Naive thymus-derived CD4-positive, alpha-beta T cell (primary cell): ENCODE results near the gene ZNF618. TPM values are rescaled to one million over a fixed set of nuclear protein-coding genes. Genes with fewer than 3 reads are reported as not detected.

Experiments
- ATAC-seq: fragments of 150-1000 bp; cut with Tn5 transposase; 2 replicates; pipeline ENCODE4 v1.10.0; 2021; ENCODE audit warnings: mild to moderate bottlenecking, moderate library complexity
- CTCF ChIA-PET: fragments of 350-600 bp; sonication (Branson Sonifier 250); formaldehyde crosslinking; loops from one replicate; lab custom pipeline; 2021; ENCODE audit warnings: antibody characterized with exemption; lab: Charles Lee
- POLR2A ChIA-PET: fragments of 350-600 bp; sonication (Branson Sonifier 250); formaldehyde crosslinking; loops from one replicate; lab custom pipeline; 2021; ENCODE audit warnings: antibody characterized with exemption, inconsistent platforms; lab: Charles Lee
- DNase-seq, 9 donors: peaks; one replicate each; pipeline versions ENCODE4 v3.0.0 to v3.0.0-alpha.2; 2020 to 2022; ENCODE audit warnings: mixed read lengths in 1 of 9
- H3K27ac ChIP-seq: one replicate; pipeline ENCODE4 v1.7.0; 2013; ENCODE audit warnings: mild to moderate bottlenecking, low read depth, low read length, moderate library complexity
- H3K27me3 ChIP-seq, 2 donors: one replicate each; pipeline ENCODE4 v1.7.0; 2013; ENCODE audit warnings: low read length in 2 of 2, mild to moderate bottlenecking in 2 of 2, moderate library complexity in 2 of 2; ENCODE audit not compliant: control insufficient read depth in 2 of 2, insufficient read depth in 2 of 2
- H3K36me3 ChIP-seq, 3 experiments: 1 replicate in 2 of 3; 2 replicates in 1 of 3; pipeline ENCODE4 v1.7.0; 2013; ENCODE audit warnings: low read length in 3 of 3, mild to moderate bottlenecking in 3 of 3, moderate library complexity in 1 of 3; ENCODE audit not compliant: insufficient read depth in 3 of 3, control insufficient read depth in 2 of 3
- H3K4me1 ChIP-seq, 2 donors: one replicate each; pipeline ENCODE4 v1.7.0; 2013; ENCODE audit warnings: low read length in 2 of 2, mild to moderate bottlenecking in 2 of 2, moderate library complexity in 1 of 2; ENCODE audit not compliant: control insufficient read depth in 2 of 2, insufficient read depth in 2 of 2
- H3K4me3 ChIP-seq: 2 replicates; pipeline ENCODE4 v1.7.0; 2013; ENCODE audit warnings: mild to moderate bottlenecking, low read length
- H3K9me3 ChIP-seq, 3 experiments: 1 replicate in 2 of 3; 2 replicates in 1 of 3; pipeline ENCODE4 v1.7.0; 2013; ENCODE audit warnings: low read length in 3 of 3; ENCODE audit not compliant: control insufficient read depth in 2 of 3
- H3K27ac Mint-ChIP-seq, 9 donors: one replicate each; pipeline ENCODE4 v1.8.0; 2020 to 2022; ENCODE audit warnings: mixed read lengths in 9 of 9, mild to moderate bottlenecking in 8 of 9, moderate library complexity in 5 of 9, inconsistent platforms in 2 of 9
- H3K27me3 Mint-ChIP-seq, 5 donors: one replicate each; pipeline ENCODE4 v1.8.0; 2021 to 2022; ENCODE audit warnings: mixed read lengths in 5 of 5, mild to moderate bottlenecking in 1 of 5
- H3K36me3 Mint-ChIP-seq, 5 donors: one replicate each; pipeline ENCODE4 v1.8.0; 2020 to 2022; ENCODE audit warnings: mixed read lengths in 5 of 5, mild to moderate bottlenecking in 3 of 5, inconsistent platforms in 1 of 5
- H3K4me1 Mint-ChIP-seq, 7 donors: one replicate each; pipeline ENCODE4 v1.8.0; 2020 to 2022; ENCODE audit warnings: mixed read lengths in 7 of 7, mild to moderate bottlenecking in 3 of 7, inconsistent platforms in 1 of 7
- H3K4me3 Mint-ChIP-seq, 10 donors: one replicate each; pipeline ENCODE4 v1.8.0; 2020 to 2022; ENCODE audit warnings: mild to moderate bottlenecking in 10 of 10, mixed read lengths in 10 of 10, moderate library complexity in 6 of 10, inconsistent platforms in 2 of 10
- H3K9me3 Mint-ChIP-seq, 11 donors: one replicate each; pipeline ENCODE4 v1.8.0; 2020 to 2022; ENCODE audit warnings: mixed read lengths in 11 of 11, mild to moderate bottlenecking in 4 of 11, inconsistent platforms in 1 of 11, moderate library complexity in 1 of 11
- intact Hi-C, 2 donors: fragments of 100-400 bp; cut with micrococcal nuclease; formaldehyde crosslinking; loops; one replicate each; pipeline ENCODE4 v1.15.1; 2023
- polyA plus RNA-seq, 2 donors: library from polyadenylated mRNA; unstranded; fragments of 300-500 nt; fragmentation: Illumina TruSeq; gene quantifications; one replicate each; pipeline ENCODE4 v1.2.3, GENCODE V29; 2021
- total RNA-seq, 6 experiments: library from RNA in 5 of 6; stranded (reverse) in 5 of 6; gene quantifications; 1 replicate in 5 of 6; 2 replicates in 1 of 6; pipeline ENCODE4 v1.2.3 and lab custom pipeline; 2021 to 2026

ZNF618 gene
- total RNA-seq = 1 to 10 TPM in 4 of 5 experiments, under 1 TPM in 1; 0.24 to 3.3 (median 1.2) TPM
- under 1 TPM; 0.17 to 0.50 TPM for polyA plus RNA-seq
- 1.2 reads per million for total RNA-seq (lab: John Stamatoyannopoulos, UW)

DNA sequence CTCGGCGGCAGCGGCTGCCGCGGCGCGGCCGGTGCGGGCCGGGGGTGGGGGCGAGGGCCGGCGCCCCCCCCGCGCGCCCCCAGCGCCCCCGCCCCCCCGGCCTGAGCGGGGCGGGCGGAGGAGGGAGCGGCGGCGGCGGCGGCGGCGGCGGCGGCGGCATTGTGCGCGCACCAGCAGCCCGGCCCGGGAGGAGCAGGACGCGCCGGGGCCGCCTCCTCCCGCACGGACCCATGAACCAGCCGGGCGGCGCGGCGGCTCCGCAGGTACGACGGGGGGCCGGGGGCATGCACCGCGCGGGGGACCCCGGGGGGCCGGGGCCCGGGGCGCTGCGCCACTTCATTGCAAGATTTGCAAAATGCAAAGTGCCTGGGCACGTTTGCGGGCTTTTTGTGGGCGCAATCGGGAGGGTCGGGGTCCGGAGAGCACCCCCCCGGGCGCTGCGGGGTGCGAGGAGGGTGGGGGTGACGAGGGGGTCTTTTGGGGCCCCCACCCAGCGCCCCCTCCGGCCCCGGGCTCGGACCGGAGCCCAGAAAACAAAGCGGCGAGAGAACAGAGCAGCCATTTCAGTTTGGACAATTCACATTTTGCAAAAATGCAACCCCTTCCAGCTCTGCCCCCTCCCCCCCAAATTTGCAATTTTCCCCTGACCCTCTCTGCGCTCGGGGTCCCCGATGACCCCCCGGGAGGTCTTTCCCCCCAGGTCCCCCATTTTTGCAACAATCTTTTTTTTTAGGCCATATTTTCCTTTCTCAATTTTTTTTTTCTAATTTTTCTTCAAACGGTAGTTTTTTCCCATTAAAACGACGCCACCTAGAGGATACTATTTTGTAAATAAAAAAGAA lies at the start of gene ZNF618:
Gene ZNF618, plus strand, starts transcription at position 159 of the 842 bp plus-strand sequence. Its CDS starts 72 bp downstream, at position 231.
- ChIA-PET POLR2A (no interaction called here), CTCF (no interaction called here)
- no peaks in the 10 kb centered on the region for H3K9me3 Mint-ChIP-seq
- Histone ChIP-seq H3K9me3 (no peaks in the 10 kb centered on the region), H3K27ac (no peak within 1 kb of the TSS), H3K4me3 (peak within 1 kb of the TSS; percentile 52), H3K36me3 (no peaks in the 10 kb centered on the region), H3K4me1 (peaks cover 0 to 4% of the 10 kb centered on the region in 2 donors), H3K27me3 (no peaks in the 10 kb centered on the region)
- H3K4me1 Mint-ChIP-seq = peaks cover 3 to 10% (median 7%) of the 10 kb centered on the region in 7 donors
- H3K27me3 Mint-ChIP-seq = peaks cover 12 to 50% (median 34%) of the 10 kb centered on the region in 5 donors
- DNase-seq (peak in 5 of 9 donors; percentile 8 to 41 (median 20)), ATAC-seq (peak; percentile 73)
- H3K36me3 Mint-ChIP-seq = peaks cover 0 to 6% (median 0%) of the 10 kb centered on the region in 5 donors
- intact Hi-C loops = loop anchor here (1.0 to 5.0 kb wide), 4 partner anchors 69 to 604 kb away; no protein-coding TSS in a partner anchor
- H3K27ac Mint-ChIP-seq = peak within 1 kb of the TSS in 4 of 9 donors; percentile 25 to 73 (median 66)
- H3K4me3 Mint-ChIP-seq = peak within 1 kb of the TSS; percentile 81 to 98 (median 94)

- CTCF ChIA-PET = no interaction called here
- no peak for ATAC-seq
- H3K27me3 Mint-ChIP-seq = peaks cover 10 to 33% (median 24%) of the 10 kb centered on the region in 5 donors
- Histone ChIP-seq H3K27me3 (no peaks in the 10 kb centered on the region), H3K36me3 (no peaks in the 10 kb centered on the region), H3K9me3 (peaks cover 0 to 4% (median 0%) of the 10 kb centered on the region in 3 experiments), H3K27ac (no peak overlapping the region), H3K4me1 (no peaks in the 10 kb centered on the region), H3K4me3 (no peak overlapping the region)
- peaks cover 0 to 49% (median 19%) of the 10 kb centered on the region in 11 donors for H3K9me3 Mint-ChIP-seq
- DNase-seq = no peak
- peaks cover 0 to 6% (median 0%) of the 10 kb centered on the region in 7 donors for H3K4me1 Mint-ChIP-seq
- POLR2A ChIA-PET = no interaction called here
- intact Hi-C loops = no loop called here
- H3K27ac Mint-ChIP-seq = no peak overlapping the region
- H3K4me3 Mint-ChIP-seq = no peak overlapping the region
- no peaks in the 10 kb centered on the region for H3K36me3 Mint-ChIP-seq
Observed at GRCh38 chr9:113828221-113828620, 47.9 kb upstream of the ZNF618 start.

DNA sequence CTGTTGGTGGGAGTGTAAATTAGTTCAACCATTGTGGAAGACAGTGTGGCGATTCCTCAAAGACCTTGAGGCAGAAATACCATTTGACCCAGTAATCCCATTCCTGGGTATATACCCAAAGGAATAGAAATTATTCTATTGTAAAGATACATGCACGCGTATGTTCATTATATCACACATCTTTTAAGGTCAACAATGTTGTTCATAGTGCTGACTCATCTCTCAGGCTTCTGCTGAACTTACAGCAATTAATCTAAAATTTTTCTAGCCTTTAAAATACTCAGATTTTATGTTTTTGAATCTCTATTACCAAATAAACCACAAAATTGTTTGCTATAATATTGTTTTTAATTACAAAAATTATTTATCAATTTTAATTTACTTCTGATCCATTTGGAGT lies 38.8 kb upstream of the ZNF618 start:
- Mint-ChIP-seq H3K36me3 (no peaks in the 10 kb centered on the region), H3K4me1 (no peaks in the 10 kb centered on the region), H3K27ac (no peak overlapping the region), H3K4me3 (no peak overlapping the region), H3K27me3 (peaks cover 0 to 44% (median 13%) of the 10 kb centered on the region in 5 donors), H3K9me3 (peaks cover 0 to 29% (median 11%) of the 10 kb centered on the region in 11 donors)
- no peaks in the 10 kb centered on the region for H3K27me3 ChIP-seq
- no peak for ATAC-seq
- POLR2A ChIA-PET = no interaction called here
- no peak overlapping the region for H3K4me3 ChIP-seq
- no peaks in the 10 kb centered on the region for H3K4me1 ChIP-seq
- no peak for DNase-seq
- intact Hi-C loops = no loop called here
- no peaks in the 10 kb centered on the region for H3K36me3 ChIP-seq
- no peaks in the 10 kb centered on the region for H3K9me3 ChIP-seq
- CTCF ChIA-PET = no interaction called here
- H3K27ac ChIP-seq = no peak overlapping the region

DNA sequence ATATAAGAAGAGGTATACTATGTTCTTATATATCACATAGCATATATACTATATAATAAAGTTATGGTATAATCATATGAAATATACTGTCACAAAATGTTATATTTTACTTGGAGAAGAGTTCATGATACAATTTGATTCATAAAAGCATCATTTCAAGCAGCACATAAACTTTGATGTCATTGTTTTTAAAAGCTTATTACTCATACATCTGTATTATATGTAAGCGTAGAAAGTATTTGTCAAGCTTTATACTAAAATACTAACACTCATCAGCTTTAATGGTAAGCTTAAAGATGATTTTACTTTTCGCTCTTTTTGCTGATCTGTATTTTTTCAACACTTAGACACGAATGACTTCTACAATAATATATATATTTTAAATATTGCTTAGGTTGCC lies 34.0 kb upstream of the ZNF618 start:
- ATAC-seq = no peak
- intact Hi-C loops = no loop called here
- Mint-ChIP-seq H3K36me3 (no peaks in the 10 kb centered on the region), H3K4me1 (no peaks in the 10 kb centered on the region), H3K9me3 (peaks cover 0 to 22% (median 8%) of the 10 kb centered on the region in 11 donors), H3K27ac (no peak overlapping the region), H3K4me3 (no peak overlapping the region), H3K27me3 (peaks cover 0 to 20% (median 11%) of the 10 kb centered on the region in 5 donors)
- no peak for DNase-seq
- ChIA-PET POLR2A (no interaction called here), CTCF (no interaction called here)
- H3K4me1 ChIP-seq = no peaks in the 10 kb centered on the region
- no peaks in the 10 kb centered on the region for H3K36me3 ChIP-seq
- H3K9me3 ChIP-seq = no peaks in the 10 kb centered on the region
- no peak overlapping the region for H3K4me3 ChIP-seq
- no peak overlapping the region for H3K27ac ChIP-seq
- H3K27me3 ChIP-seq = no peaks in the 10 kb centered on the region

DNA sequence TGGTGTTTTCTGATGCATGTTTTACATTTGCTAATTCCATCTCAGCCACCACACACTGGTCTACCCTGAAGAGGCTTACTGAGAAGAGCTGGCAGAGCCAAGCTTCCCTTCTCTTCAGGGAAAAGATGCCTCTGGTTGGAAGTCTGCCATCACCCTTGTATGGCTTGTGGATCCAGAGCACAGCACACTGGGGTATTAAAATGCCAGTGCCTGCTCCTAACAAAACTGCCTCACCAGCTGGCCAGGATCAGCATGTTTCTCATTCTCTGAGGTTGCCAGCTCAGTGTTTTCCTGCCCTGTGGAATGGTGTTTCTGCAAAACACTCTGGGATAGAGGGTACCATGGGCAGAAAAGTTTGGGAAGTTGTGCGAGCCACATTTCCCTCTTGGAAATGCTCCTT lies 31.6 kb upstream of the ZNF618 start:
- Mint-ChIP-seq H3K27ac (no peak overlapping the region), H3K27me3 (peaks cover 5 to 17% (median 12%) of the 10 kb centered on the region in 5 donors), H3K9me3 (peaks cover 0 to 23% (median 9%) of the 10 kb centered on the region in 11 donors), H3K4me1 (no peaks in the 10 kb centered on the region), H3K36me3 (no peaks in the 10 kb centered on the region), H3K4me3 (no peak overlapping the region)
- Histone ChIP-seq H3K27me3 (no peaks in the 10 kb centered on the region), H3K36me3 (no peaks in the 10 kb centered on the region), H3K9me3 (no peaks in the 10 kb centered on the region), H3K4me3 (no peak overlapping the region), H3K4me1 (no peaks in the 10 kb centered on the region), H3K27ac (no peak overlapping the region)
- CTCF ChIA-PET = no interaction called here
- intact Hi-C loops = no loop called here
- POLR2A ChIA-PET = interaction anchor here (0.6 kb wide), 1 partner anchor 67 kb away, joined by 3 read pairs; no protein-coding TSS in a partner anchor
- no peak for DNase-seq
- ATAC-seq = no peak

DNA sequence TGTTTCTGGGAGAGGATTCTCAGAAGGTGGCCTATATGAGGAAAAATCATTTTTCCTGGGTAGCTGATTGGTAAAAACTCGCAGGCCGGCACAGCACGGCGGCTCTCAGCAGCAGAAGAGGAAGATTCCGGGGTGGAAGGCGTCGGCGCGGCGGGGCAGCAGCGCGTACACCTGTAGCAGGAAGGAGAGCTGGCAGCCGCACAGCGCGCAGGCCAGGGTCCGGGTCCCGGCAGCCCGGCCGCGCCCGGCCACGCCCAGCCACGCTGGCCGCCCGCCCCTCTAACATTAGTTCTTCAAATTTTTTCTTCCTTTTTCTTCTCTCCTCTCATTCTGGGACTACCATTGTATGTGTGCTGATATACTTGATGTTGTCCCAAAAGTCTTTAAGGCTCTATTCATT lies 24.8 kb upstream of the ZNF618 start:
- no peak for DNase-seq
- Mint-ChIP-seq H3K9me3 (peaks cover 2 to 37% (median 19%) of the 10 kb centered on the region in 11 donors), H3K4me3 (no peak overlapping the region), H3K27me3 (peaks cover 2 to 33% (median 22%) of the 10 kb centered on the region in 5 donors), H3K27ac (no peak overlapping the region), H3K4me1 (no peaks in the 10 kb centered on the region), H3K36me3 (peaks cover 0 to 10% (median 0%) of the 10 kb centered on the region in 5 donors)
- ChIA-PET POLR2A (no interaction called here), CTCF (no interaction called here)
- Histone ChIP-seq H3K9me3 (peaks cover 0 to 9% (median 0%) of the 10 kb centered on the region in 3 experiments), H3K4me3 (no peak overlapping the region), H3K36me3 (no peaks in the 10 kb centered on the region), H3K27ac (no peak overlapping the region), H3K27me3 (no peaks in the 10 kb centered on the region), H3K4me1 (no peaks in the 10 kb centered on the region)
- intact Hi-C loops = no loop called here
- no peak for ATAC-seq
